Keratinocyte (primary cell): ENCODE data around the gene PARP16.

Experiments
- CTCF ChIP-seq, 3 experiments: IDR thresholded peaks in 1 of 3; conservative IDR thresholded peaks in 1 of 3; optimal IDR thresholded peaks in 1 of 3; 2 replicates in 2 of 3; 3 replicates in 1 of 3; pipeline versions ENCODE3 to v1.5.1; 2011; ENCODE audit warnings: low read length in 3 of 3, mild to moderate bottlenecking in 3 of 3, moderate library complexity in 2 of 3, control low read depth in 1 of 3, inconsistent platforms in 1 of 3; ENCODE audit not compliant: insufficient read depth in 2 of 3; ENCODE audit errors: extremely low read depth in 1 of 3
- EZH2 ChIP-seq: IDR thresholded peaks from one replicate; pipeline ENCODE4 v1.6.1; 2012; ENCODE audit warnings: inconsistent platforms, mild to moderate bottlenecking, low read length, moderate library complexity

- TF ChIP-seq CTCF (optimal IDR thresholded peaks at IDR 0.05 in 1 of 3, IDR thresholded peaks at IDR 0.05 in 1 of 3, conservative IDR thresholded peaks at IDR 0.05 in 1 of 3; ENCODE audit: extremely low read depth in 1 of 3, insufficient read depth in 2 of 3, low read length in 3 of 3) (no peak), EZH2 (no peak)
Measured at GRCh38 chr15:65300924-65301441, 14.3 kb upstream of the PARP16 start.
